ENCODE results near the gene KLHDC3.

KLHDC3 gene

GRCh38 chr6:43053545-43054205 is 39.6 kb downstream of the KLHDC3 start, which contains the start of gene CUL7:
Gene CUL7, minus strand, starts transcription at chr6:43053851. Its CDS starts 1,063 bp downstream, at chr6:43052788.
- FAIRE-seq (no peak), DNase-seq (ENCODE audit: insufficient read length, low spot score) (peak; percentile 98)

- DNase-seq (ENCODE audit: insufficient read length, low spot score): no peak
- no peak for FAIRE-seq
Measured at GRCh38 chr6:43054206-43054943, 40.3 kb downstream of the KLHDC3 start.

- DNase-seq (ENCODE audit: insufficient read length, low spot score): no peak
- FAIRE-seq: no peak
Measured at GRCh38 chr6:43055966-43056365, 41.9 kb downstream of the KLHDC3 start.

- DNase-seq (ENCODE audit: insufficient read length, low spot score): no peak
- FAIRE-seq: no peak
Measured at GRCh38 chr6:43058531-43058930, 44.5 kb downstream of the KLHDC3 start.

GRCh38 chr6:43059168-43060033 is 45.4 kb downstream of the KLHDC3 start, which contains the start of the genes KLC4 and MRPL2:
Gene KLC4, plus strand, starts transcription at chr6:43059631. Its CDS starts 1,705 bp downstream, at chr6:43061336.
Gene MRPL2, minus strand, starts transcription at chr6:43059434. Its CDS starts 53 bp downstream, at chr6:43059381.
- FAIRE-seq (peak; percentile 86), DNase-seq (ENCODE audit: insufficient read length, low spot score) (peak; percentile 100)

- FAIRE-seq (no peak), DNase-seq (ENCODE audit: insufficient read length, low spot score) (peak; percentile 33)
Measured at GRCh38 chr6:43060034-43060754, 46.1 kb downstream of the KLHDC3 start.

GRCh38 chr6:43060755-43061633 is 46.9 kb downstream of the KLHDC3 start:
- DNase-seq (ENCODE audit: insufficient read length, low spot score): no peak
- no peak for FAIRE-seq

GRCh38 chr6:43061861-43062260 is 47.8 kb downstream of the KLHDC3 start:
- DNase-seq (ENCODE audit: insufficient read length, low spot score) (no peak), FAIRE-seq (no peak)

- DNase-seq (ENCODE audit: insufficient read length, low spot score): no peak
- no peak for FAIRE-seq
Measured at GRCh38 chr6:43062818-43063217, 48.8 kb downstream of the KLHDC3 start.

GRCh38 chr6:43070028-43070632 is 56.1 kb downstream of the KLHDC3 start:
- DNase-seq (ENCODE audit: insufficient read length, low spot score) (peak; percentile 79), FAIRE-seq (peak; percentile 13)
